Activated T-cell treated with anti-CD3 and anti-CD28 coated beads for 24 hours (primary cell): ENCODE measurements around the gene SMU1.
"Not testable (repeated sequence)": the region's sequence is repeated elsewhere in the genome, so short reads cannot be mapped to it uniquely, and the experiment has no call there.

Experiments used
- DNase-seq: peaks from one replicate; pipeline ENCODE4 v3.0.0-alpha.2; 2020; ENCODE audit warnings: low read depth

SMU1 gene

GRCh38 chr9:33013962-33014664 lies 62.4 kb downstream of the SMU1 start:
- DNase-seq = no peak

DNA sequence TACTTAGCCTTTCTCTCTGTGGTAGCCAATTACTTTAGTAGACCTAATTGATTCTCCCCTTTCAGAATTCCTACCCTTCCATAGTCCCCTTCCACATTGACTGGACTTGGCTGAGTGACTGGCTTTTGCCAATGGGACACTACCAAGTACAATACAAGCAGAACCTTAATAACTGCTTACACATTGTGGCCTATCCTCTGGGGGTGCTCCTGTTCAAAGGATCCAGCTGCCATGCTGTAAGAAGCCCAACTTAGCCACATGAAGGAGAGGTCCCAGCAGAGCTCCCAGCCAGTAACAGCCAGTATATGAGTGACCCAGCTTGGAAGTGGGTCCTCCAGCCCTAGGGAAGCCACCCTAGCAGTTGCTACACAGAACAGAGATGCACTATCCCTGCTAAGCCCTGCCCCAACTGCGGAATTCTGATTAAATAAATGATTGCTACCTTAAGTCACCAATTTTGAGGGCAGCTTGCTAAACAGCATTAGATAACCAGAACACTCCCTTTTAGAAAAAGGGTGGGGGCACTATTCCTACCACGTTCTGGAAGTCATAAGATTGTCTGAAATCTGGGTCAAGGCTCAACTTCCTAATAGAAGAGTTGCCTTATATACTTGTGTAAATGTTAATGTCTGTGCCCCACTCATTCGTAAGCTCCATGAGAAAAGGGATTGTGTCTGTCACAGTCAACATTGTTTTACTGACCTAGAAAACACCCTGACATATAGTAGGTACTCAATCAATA lies 64.0 kb downstream of the SMU1 start:
- DNase-seq = no peak

DNA sequence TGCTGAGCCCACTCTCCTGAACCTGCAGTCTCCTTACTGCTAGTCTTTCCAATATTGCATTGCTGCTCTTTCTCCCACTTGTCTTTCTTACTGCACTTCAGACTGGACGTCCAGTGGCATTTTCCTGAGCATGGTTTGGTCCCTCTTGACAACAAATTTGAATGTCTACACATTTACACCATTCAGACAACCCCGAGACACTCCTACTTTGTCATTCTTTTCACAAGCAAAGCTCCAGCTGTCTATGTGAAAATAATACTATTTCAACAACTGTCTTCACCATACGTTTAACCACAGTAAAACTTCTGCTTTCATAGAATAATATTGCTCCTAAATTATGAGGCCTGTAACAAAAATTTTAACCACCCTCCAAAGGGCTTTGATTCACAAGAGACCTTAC lies 64.6 kb downstream of the SMU1 start:
- no peak for DNase-seq

DNA sequence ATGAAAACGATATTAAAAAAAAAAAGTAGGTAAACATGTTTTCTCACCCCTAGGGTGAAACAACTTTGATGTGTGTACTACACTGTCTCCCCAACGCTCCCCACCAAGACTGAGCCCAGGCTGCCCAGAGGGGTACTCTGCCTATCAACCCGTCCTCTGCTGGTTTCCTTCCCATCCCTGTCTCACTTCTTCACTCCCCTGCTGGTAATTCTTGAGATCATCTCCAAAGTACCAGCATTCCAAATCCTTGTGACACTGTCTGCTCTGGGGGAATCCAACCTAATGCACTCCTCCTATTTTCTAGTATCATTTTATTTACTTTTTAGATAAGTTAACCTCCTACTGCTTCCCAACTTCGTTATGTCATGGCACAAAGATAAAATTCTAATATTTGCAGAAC lies 68.7 kb downstream of the SMU1 start:
- no peak for DNase-seq

DNA sequence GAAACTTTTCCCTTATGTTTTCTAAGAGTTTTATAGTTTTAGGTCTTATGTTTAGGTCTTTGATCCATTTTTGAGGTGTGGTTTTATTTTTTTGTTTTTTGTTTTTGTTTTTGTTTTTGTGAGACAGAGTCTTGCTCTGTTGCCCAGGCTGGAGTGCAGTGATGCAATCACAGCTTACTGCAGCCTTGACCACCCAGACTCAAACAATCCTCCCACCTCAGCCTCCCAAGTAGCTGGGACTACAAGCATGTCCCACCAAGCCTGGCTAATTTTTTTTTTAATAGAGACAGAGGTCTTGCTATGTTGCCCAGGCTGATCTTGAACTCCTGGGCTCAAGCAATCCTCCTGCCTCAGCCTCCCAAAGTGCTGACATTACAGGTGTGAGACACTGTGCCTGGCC lies 71.1 kb downstream of the SMU1 start:
- not testable (repeated sequence) for DNase-seq

DNA sequence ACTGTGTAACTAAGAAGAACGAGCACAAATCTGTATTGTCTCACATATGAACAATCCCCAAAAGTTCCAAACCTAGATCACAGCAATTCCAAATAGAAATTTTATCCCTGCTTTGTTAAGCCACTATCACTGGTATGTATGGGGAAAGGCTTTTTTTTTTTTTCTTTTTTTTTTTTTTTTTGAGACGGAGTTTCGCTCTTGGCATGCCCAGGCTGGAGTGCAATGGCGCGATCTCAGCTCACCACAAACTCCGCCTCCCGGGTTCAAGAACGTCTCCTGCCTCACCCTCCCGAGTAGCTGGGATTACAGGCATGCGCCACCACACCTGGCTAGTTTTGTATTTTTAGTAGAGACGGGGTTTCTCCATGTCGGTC lies 75.8 kb downstream of the SMU1 start:
- DNase-seq = peak; percentile 23

DNA sequence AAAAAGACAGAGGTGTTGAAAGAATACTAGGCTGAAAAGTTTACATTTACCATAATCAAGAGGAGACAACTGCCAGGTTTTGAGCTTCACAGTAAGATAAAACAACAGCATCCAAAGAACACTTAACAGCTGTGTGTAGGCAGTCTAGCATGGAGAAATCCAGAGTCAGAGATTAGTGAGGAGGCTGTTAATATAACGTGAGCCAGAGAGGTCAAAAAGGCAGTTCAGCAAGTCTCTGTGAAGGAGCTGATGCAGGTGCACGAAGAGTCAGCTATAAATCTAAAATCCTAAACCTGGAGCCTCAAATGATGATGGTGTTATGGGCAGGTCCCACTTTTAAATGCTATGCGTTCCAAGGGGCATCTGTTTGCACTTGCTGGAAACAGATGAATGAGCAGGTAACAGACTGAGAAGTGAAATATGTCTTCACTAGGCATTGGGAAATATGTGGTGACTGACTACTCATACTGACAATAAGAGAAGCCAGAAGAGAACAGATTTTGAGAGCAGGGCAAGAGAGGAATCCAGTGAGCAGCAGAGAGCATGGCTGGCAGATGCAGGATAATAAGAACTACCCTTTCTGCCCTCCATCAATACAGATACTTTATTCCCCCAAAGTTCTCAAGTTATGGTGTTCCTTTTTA lies 83.8 kb downstream of the SMU1 start:
- DNase-seq = no peak

DNA sequence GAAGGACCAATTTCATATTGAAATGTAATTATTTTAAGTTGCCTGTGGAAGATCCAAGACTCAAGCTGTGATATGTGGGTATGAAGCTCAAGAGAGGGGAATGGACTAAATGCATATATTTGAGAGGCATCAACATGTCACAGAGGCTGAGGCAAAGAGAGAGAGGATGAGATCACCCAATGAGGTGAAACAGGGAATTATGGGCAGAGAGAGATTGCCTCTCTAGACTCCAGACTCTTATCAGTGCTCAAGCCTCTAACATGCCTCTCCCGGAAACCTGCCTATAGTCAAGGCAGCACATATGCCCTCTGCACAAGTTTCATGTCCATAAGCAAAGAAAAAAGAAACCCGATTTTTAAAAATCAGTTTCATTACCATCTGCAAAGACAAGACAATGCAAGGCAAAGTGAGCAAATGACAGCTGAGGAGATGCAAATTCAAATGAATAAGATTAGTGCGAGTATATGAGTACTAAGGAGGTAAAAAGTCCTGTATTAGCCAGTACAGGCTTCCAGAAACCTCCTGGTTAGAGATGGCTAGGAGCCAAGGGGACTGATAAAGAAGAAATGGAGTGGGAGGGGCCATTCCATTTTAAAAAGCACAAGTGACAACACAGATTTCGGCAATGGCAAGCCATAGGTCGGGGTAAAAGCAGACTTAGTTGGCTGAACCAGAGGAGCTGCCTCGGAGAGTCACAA lies 84.4 kb downstream of the SMU1 start:
- no peak for DNase-seq
